Right lobe of liver (tissue), 4 donors: ENCODE measurements around the gene TESK1.

Experiments
- CTCF ChIP-seq, 4 donors: fragments of 200-600 bp in 3 of 4; fragments of 450-650 bp in 1 of 4; IDR thresholded peaks; one replicate each; pipeline versions ENCODE4 v1.5.1 to v1.8.0; 2016 to 2022; ENCODE audit warnings: antibody characterized with exemption in 4 of 4, mild to moderate bottlenecking in 2 of 4
- POLR2A ChIP-seq: fragments of 450-650 bp; IDR thresholded peaks from one replicate; pipeline ENCODE4 v1.6.1; 2017; ENCODE audit warnings: antibody characterized with exemption, mild to moderate bottlenecking
- donor health status: DM: no; HTN: no; CAD: no.
- donor health status: DM: no; HTN: no; CAD: no.
- donor health status: DM: no; HTN: yes; CAD: no.

GRCh38 chr9:35658137-35658967 is 53.3 kb downstream of the TESK1 start, which contains the start of gene CCDC107:
- TF ChIP-seq CTCF (IDR thresholded peaks at IDR 0.05) (peak; percentile 51 to 64 (median 57)), POLR2A (peak; percentile 96)
